SHP77 (cell line): ENCODE data around the gene DVL1.

Experiments used
- DNase-seq, 2 experiments: peaks; one replicate each; lab custom pipeline; 2025; lab: John Stamatoyannopoulos, UW

The DVL1 gene

DNA sequence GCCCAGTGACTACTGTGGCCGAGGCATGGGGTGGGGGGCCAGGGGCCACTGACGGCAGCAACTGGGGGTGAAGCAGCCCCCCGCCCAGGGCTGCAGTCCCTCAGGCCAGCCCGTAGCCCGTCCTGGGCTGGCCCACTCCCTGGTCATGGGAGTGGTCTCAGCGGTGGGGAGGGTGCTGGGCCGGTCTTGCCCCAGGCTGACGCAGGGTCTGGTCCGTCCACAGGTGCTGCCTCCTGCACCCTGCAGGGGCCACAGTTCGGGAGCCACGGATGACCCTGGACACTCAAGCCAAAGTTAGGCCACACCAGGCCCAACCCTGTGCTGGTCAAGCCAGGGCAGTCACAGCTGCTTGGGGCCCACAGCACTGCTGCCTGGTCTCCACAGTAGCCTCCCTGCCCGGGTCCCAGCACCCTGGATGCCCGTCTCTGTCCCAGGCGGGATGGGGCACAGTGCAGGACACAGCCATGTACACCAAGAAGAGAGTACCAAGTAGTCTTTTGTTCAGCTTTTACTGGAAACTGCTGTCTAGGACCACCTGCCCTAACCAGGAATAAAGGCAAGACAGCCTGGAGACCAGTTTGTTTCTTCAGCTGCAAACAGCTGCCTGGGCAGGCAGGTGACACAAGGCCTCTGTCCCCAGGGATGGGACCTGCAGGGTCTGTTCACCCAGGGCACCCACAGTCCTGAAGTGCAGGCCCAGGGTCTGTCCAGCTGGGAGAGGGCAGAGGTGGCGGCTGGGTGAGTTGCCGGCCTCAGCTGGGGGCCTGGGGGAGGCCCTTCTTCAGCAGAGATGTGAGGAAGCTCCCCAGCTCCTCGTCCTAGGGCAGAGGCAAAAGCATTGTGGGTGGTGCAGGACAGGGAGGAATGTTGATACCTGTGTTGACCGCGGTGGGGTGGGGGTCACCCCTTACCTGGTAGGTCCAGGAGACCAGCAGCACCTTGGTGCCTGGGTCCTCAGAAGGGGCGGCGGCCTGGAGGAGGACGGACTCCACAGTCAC, 37.8 kb downstream of the DVL1 start:
- peak; percentile 47 to 51 for DNase-seq

DNA sequence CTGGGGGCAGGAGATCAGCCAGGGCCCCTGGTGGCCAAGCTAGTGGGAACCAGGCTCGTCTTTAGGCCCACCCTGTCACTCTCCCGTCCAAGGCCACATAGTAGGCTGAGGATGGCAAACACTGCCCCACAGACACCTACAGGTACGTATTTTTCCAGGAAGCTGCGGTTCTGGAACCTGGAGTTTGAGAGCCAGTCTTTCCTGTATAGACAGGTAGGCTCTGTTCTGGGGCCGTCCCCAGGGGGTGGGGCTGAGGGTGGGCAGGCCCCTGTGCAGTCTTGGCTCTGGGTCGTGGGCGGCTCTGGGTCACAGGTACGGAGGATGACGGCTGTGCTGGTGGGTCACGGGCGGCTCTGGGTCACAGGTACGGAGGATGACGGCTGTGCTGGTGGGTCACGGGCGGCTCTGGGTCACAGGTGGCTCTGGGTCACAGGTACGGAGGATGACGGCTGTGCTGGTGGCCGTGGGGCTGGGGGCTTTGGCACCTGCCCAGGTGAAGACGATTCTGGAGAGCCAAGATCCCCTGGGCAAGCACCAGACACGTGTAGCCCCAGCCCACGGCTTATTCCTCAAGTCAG, 38.7 kb downstream of the DVL1 start:
- DNase-seq = no peak

DNA sequence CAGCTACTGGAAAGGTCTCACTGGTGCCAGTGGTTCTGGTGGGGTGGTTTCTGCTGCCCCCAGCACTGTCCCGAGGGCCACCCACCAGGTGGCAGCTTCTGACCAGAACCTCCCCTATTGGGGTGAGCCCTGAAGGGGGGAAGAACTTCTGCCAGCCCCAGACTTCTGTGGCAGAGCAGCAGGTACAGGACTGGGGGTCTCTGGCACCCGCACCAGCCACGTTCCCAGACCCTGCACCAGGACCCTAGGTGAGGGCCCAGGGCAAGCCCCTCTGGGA, 39.2 kb downstream of the DVL1 start:
- DNase-seq = no peak

DNA sequence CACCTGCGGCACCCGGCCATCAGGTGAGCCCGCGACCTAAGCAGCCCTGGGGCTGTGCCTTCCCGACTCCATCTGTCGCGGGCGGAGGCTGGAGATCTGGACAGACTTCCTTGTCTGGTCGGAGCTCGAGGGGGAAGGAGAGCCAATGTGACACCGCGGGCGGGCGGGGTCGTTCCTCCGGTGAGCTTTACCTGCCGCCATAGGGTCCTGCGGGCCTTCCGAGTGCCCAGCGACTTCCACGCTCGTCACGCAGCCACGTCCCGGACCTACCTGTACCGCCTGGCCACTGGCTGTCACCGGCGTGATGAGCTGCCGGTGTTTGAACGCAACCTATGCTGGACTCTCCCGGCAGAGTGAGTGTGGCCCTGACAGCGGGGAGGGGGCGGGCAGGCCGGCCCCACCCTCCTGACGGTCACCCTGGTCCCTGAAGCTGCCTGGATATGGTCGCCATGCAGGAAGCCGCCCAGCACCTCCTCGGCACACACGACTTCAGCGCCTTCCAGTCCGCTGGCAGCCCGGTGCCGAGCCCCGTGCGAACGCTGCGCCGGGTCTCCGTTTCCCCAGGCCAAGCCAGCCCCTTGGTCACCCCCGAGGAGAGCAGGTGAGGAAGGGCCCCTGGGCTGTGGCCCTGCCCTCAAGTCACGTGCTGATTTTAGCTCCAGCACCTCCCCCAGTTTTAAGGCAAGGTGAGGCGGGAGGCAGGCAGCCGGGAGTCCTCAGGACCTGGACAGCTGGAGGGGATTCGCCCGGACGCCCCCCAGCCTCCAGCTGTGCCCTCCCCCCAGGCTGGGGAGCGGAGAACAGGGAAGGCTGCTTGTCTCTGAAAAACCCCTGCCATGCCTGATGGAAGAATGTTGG, 39.7 kb downstream of the DVL1 start:
- no peak for DNase-seq

DNA sequence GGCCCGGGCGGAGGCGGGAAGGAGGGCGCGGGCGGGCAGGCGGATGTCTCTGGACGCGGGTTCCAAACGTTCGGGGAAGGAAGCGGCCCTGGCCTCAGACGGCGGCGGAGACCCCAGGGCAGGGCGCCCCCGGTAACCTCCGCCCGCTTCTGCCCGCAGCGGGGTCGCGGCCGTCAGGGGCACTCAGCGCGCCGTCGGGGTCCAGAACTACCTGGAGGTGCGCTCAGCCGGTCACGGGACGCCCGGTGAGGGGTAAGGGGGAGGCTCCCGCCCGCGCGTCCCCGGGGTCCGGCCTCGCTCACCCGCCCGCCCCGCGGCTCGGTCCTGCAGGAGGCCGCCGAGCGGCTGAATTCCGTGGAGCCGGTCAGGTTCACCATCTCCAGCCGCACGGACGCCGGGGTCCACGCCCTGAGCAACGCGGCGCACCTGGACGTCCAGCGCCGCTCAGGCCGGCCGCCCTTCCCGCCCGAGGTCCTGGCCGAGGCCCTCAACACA, 40.4 kb downstream of the DVL1 start:
- DNase-seq = no peak

DNA sequence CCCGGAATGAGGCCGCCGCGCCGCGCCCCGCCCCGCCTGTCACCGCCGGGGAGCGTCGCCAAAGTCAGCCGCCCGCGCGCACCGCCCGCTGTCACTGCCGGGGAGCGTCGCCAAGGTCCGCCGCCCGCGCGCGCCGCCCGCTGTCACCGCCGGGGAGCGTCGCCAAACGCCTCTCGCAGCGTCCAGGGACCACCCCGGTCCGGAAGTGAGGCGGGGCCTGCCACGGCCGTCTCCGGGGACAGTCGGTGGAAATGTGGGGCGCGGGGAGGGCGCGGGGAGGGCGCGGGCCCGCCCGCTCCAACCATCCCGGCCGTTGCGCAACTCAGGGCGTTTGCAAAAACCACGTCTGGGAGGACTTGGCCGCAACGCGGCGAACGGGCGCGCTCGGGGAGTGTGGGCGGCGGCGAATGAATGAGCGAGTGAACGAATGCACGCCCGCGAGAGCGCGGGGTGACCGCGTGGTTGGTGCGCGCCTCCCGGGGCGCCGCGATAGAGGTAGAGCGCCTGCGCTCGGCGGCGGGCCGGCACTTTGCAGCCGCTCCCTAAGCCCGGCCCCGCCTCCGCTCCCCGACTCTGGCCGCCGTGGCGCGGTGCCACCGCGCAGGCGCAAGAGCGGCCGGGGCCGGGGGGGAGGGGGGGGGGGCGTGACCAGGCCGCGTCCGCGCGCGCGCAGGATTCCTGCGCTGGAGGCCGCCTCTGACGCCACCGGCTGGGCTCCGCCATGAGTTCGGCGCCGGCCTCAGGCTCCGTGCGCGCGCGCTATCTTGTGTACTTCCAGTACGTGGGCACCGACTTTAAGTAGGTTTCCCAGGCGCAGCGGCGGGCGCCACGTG, 41.1 kb downstream of the DVL1 start, which contains the start of the genes ACAP3 and PUSL1:
ACAP3 (minus strand) TSS at position 8 of the 833 bp plus-strand sequence. CDS start 115 bp downstream, outside the sequence.
PUSL1 (plus strand) TSS at position 675 of the 833 bp plus-strand sequence; CDS start at position 722, 47 bp downstream.
- peak; percentile 74 to 87 for DNase-seq

DNA sequence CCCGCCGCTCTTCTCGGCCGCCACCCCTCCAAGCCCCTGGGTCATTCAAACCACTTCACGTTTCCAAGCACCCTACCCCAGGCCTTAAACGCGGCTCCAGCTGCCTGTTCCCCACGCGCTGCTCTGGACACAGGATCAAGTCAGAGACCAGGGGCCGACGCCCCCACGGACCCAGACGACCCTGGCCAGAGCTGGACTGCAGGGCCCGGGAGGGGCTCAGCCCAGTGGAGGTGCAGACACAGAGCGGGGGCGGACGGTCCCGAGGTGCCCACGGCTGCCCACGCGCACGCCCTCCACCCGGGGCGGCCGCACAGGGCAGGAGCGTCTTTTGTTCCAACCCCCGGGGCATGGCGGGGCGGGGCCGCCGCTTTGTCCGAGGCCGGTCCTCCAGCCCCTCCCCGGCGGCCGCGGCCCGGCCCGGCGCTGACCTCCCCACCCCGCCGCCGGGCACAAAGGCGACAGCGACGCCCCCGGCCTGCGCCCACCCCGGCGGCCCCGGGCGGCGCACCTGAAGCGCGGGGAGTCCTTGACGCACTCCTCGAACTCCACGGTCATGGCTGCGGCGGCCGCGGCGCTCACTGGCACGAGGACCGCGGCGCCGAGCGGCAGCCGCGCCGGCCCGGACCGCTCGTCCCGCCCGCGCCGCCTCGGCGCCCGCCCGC, 41.8 kb downstream of the DVL1 start:
- DNase-seq = no peak

DNA sequence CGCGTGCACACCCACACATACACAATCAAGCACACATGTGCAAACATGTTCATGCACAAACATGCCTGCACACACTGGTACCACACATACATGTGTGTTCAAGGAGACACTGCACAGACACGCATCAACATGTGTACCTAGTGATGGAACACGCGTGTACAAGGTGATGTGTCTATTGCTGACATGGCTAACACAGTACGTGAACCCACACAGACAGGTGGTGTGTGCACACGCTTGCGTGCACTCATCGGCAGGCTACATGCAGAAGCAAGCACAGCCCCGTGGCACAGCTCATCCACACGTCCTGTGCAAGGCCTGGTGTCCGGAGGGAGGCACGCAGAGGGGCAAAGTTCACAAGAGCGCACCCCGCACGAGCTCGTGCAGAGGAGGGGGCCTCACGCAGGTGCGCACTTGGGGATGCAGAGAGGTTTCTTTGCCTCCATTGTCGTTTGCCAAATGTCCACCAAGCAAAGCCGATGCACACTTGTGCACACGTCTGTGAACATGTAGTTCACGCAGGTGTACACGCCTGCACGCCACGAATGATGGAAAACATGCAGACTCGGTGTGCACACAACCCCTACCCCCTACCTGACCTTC, 42.5 kb downstream of the DVL1 start:
- DNase-seq = no peak

DNA sequence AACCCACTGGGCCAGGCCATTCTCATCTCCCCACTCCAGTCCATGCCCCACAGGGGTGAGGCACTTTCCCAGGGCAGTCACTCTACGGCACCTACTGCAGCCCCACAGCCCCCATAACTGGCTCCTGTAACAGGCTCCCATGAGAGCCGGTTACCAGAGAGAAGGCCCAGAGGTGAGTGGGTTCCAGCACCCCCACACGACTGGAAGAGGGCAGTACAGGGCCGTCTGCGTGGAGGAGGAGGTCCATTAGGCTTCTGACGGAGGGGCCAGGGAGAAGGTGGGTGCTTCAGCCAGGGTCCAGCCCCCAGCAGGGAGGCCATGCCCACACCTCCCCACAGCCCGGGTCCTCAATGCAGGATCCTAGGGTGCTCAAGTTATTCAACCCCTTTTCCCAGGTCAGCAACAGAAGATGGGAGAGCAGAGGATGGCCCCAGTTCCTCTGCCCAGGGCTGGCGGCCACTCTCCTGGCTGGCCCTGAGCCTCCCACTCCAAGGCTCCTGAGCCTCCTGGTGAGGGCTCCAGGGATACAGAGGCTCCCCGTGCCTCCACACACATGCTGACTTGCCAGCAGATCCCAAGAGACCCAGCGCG, 43.1 kb downstream of the DVL1 start:
- no peak for DNase-seq

DNA sequence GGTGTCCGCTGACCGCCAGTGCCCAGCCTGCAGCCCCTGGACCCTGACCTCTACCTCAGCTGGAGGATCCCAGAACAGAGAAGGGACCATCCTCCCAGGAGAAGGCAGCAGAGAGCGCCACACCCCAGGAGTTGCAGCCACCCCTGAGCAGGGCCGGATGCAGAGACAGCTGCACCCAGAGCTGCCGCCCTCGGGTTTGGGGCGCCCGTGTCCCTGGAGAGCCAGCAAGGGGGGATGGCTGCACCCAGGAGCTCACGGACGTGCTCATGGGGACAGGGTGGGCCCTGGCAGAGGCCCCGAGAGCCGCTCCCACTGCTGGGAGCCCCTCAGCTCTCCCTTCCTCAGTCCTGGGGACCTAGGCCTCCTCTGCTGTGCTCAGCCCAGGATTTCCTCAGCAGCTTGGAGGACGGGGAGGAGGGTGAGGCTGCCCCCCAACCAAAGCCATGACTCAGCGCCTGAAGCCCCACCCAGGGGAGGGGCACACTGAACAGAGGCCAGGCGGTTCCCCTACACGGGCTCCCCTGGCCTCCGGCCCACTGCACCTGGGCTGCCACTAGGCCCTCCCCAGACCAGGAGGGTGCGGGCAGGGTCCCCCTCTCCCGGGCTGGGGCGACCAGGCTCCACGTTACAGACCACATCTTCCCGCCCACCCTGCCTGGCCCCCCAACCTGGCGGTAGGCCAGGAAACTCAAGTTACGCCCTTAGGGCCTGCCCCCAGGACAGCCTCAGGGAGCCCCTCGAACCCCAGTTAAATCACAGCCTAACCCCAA, 43.7 kb downstream of the DVL1 start:
- peak; percentile 51 to 55 for DNase-seq

DNA sequence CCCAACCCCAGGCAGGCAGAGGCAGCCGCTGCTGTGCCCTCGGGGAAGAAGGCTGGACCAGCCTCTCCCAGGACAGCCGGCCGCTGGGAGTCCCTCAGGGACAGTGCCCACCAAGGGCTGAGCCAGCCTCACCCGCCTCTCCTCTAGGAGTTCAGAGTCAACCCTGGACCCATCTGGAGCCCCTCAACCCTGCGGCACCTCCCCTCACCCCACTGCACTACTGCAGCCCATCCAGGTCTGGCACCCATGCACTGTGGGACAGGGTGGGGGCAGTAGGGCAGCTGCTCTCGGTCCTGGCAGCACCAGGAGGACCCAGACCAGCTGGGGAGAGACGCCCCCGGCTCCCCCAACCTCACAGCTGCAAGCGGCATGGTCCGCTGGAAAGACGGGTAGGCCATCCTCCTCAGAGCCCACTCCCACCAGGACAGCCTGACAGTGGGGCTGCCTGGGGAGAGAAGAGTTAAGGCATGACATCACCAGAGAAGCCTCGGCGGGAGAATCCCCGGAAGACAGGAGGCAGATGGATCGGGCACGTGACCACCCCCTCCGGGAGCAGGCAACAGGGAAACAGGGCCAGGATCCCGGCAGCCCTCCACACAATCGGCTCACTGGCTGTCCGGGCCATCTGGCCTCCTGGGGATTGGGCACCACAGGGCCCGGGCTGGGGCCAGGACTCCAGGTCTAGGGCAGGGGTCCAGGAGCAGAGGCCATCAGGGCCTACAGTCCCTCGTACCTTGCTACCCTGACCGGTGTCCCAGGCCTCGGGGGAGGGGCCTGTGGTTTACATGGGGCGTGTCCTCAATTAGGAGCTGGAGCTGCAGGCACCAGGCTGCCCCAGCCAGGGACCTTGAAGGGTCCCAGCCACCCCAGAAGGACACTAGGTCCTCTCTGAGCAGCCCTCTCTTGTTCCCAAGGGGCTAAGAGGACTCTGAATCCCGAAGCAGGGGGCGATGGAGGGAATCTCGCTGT, 44.6 kb downstream of the DVL1 start:
- peak; percentile 84 to 86 for DNase-seq

DNA sequence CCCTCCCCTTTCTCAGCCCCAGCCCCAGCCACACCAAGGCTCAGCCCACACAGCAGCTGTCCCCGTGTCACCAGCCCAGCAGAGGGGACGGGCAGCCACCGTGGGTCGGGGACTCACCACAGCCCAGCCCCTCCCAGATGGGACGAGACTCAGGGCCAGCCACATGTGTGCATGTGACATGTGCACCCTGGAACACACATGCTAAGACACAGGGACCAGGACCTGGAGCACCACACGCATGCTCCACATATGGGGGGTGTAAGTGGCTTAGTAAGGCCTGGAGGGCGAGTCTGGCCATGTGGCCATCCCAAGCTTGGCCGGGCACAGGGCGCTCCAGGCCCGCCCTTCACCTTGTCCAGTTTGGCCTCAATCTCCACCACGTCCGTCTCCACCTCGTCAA, 45.5 kb downstream of the DVL1 start:
- DNase-seq = no peak

DNA sequence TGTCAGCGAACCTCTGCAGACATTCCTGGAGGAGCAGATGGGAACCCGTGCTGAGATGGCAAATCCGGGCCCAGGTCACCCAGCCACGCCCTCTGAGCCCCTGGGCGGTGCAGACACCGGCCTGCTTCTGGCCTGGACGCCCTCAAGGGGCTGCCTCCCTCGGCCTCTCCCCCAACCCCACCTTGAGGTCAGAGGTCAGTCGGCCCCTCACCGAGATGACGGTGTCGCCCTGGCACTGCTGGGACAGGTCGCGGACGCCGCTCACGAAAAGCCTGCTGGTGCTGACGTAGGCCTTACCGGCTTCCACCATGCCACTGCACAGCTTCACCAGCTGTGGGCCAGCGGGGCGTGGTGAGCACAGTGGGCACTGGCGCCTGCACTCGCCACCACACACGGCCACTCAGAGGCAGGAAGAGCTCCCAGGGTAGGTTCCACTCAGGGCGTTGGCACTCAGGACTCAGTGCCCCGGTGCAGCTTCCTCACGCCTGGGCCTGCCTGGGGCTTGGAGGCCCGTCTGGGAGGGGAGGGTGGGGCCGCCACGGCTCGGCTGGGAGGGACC, 46.2 kb downstream of the DVL1 start:
- DNase-seq = no peak

DNA sequence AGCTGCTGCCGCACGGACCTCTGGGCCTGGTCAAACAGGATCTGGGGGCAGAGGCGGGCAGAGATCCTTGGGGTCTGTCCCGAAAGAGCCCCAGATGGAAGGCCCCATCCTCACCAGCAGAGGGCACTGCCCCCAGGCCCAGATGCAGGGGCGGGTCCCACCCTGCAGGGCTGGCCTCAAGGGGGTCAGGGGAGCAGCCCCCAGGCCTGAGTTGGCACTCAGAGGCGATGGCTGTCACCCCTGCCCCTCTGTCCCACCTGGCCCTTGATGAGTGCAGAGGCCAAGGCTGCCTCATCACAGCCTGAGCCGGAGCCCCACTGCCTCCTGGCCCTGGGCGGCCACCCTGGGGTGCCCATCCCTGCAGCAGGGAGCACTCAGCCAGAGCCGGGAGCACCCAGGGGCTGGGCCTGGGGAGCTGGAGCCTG, 47.2 kb downstream of the DVL1 start:
- no peak for DNase-seq

DNA sequence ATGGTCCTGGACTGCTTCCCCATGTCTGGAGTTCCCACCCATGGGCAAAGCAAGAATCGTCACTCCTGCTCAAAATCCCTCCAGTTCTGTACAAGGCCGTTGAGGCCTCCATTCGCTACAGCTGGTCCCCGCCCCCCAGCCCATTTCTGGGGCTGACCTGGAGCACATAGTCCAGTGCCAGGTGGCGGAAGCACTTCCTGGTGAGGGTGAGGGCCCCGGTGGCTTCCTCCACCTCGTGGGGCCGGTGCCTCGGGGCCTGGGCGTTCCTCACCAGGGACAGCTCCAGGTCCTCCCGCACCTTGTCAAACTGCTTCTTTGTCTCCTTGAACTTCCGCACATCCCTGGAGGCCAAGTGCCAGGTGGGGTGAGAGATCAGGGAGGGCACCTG, 48.9 kb downstream of the DVL1 start:
- DNase-seq = no peak

DNA sequence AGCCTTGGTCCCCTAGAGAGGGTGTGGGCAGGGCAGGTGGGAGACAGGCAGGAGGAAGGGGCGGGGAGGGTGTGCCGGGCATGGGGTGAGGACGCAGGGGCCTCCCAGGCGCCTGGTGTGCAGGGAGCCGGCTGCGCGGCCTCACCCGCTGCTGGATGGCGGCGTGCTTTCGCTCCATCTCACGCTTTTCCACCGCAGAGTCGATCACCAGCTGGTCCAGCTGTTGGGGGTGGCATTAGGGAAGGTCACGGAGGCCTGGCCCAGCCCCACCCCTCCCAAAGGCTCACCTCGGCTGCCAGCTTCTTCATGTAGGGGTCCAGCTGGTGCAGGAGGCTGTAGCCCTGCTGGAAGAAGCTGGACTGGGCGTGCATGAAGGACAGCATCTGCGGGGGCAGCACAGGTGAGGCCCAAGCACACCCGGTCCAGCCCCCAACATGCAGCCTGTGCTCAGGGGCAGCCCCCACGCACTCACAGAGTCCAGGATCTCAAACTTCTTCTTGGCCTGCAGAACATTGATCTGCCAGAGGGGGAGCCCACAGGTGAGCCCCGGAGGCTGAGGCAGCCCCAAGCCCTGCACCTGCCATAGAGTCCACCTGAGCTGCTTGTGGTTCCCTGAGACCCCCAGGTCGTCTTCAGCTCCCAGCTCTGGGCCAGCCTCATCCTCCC, 49.4 kb downstream of the DVL1 start:
- DNase-seq = no peak
